H1 (cell line): ENCODE measurements around the gene FOXD4L6.
"Not testable (repeated sequence)": the region's sequence is repeated elsewhere in the genome, so short reads cannot be mapped to it uniquely, and the experiment has no call there.

Experiments used
- CREB1 ChIP-seq: IDR thresholded peaks from 2 replicates; pipeline ENCODE4 v1.6.1; 2012; ENCODE audit warnings: inconsistent platforms
- CTCF ChIP-seq, 3 experiments: IDR thresholded peaks; 1 replicate in 2 of 3; 2 replicates in 1 of 3; pipeline versions ENCODE4 v1.5.1 to v1.6.1; 2011; ENCODE audit warnings: low read length in 3 of 3, mild to moderate bottlenecking in 3 of 3, inconsistent platforms in 2 of 3, low read depth in 1 of 3, moderate library complexity in 1 of 3; ENCODE audit not compliant: insufficient read depth in 1 of 3; ENCODE audit errors: control extremely low read depth in 1 of 3
- RAD21 ChIP-seq, 2 experiments: IDR thresholded peaks in 1 of 2; conservative IDR thresholded peaks in 1 of 2; 2 replicates each; pipeline ENCODE4 v1.6.1; 2011; ENCODE audit warnings: low read depth in 2 of 2, low read length in 2 of 2, improper control_type of control experiment in 1 of 2, inconsistent platforms in 1 of 2, mild to moderate bottlenecking in 1 of 2, moderate library complexity in 1 of 2

- TF ChIP-seq RAD21 (IDR thresholded peaks at IDR 0.05 in 1 of 2, conservative IDR thresholded peaks at IDR 0.05 in 1 of 2; ENCODE audit: low read depth in 2 of 2, low read length in 2 of 2); CTCF (IDR thresholded peaks at IDR 0.05; ENCODE audit: control extremely low read depth in 1 of 3, insufficient read depth in 1 of 3, low read depth in 1 of 3, low read length in 3 of 3); CREB1: not testable (repeated sequence)
Observed at GRCh38 chr9:41125936-41126335, 2.5 kb downstream of the FOXD4L6 start.
